ENCODE results near the gene CLDND1. TPM values are rescaled to one million over a fixed set of nuclear protein-coding genes. Genes with fewer than 3 reads are reported as not detected.
"Not testable (repeated sequence)": the region's sequence is repeated elsewhere in the genome, so short reads cannot be mapped to it uniquely, and the experiment has no call there.

Gene CLDND1
- total and polyA plus RNA-seq, 2 of the 4 experiments (the other 2 are of a cell fraction) = 75.8 to 78.3 TPM

GRCh38 chr3:98560911-98561310, 38.2 kb upstream of the CLDND1 start:
- no peak overlapping the region for H2AFZ ChIP-seq (replicated peaks; ENCODE audit: low read length, poor library complexity)
- no peak overlapping the region for H4K91ac ChIP-seq (ENCODE audit: insufficient read depth, low read depth, low read length)
- H4K8ac ChIP-seq (ENCODE audit: low read depth in 2 of 2, low read length in 2 of 2) = no peak overlapping the region
- DNase-seq (no peak), ATAC-seq (ENCODE audit: low read depth) (no peak)
- H2BK15ac ChIP-seq (ENCODE audit: low read depth, low read length) = no peak overlapping the region
- H2AK5ac ChIP-seq (ENCODE audit: low read depth, low read length) = no peak overlapping the region
- H2BK20ac ChIP-seq (ENCODE audit: low read depth, low read length) = no peak overlapping the region
- H3K9me1 ChIP-seq (ENCODE audit: insufficient read depth, low read length) = no peaks in the 10 kb centered on the region
- H3K9ac ChIP-seq (ENCODE audit: low read depth, low read length) = no peak overlapping the region
- intact Hi-C loops (cut with micrococcal nuclease) (no loop called here), in situ Hi-C loops (cut with MboI; ENCODE audit: low sequenced_read_pairs) (loop anchor here (25.0 kb wide), 1 partner anchor 224 kb away; no protein-coding TSS in a partner anchor), dilution Hi-C loops (cut with HindIII; ENCODE audit: low sequenced_read_pairs, unreplicated experiment) (no loop called here)
- H4K20me1 ChIP-seq (ENCODE audit: insufficient read depth, low read length) = no peaks in the 10 kb centered on the region
- ChIA-PET CTCF (no interaction called here), POLR2A (ENCODE audit: unreplicated experiment) (no interaction called here)
- H3K4me3 ChIP-seq (ENCODE audit: insufficient read depth, low read depth, low read length) = no peak overlapping the region
- no peak overlapping the region for H3K14ac ChIP-seq (replicated peaks; ENCODE audit: low read depth, low read length)
- no peak for TF ChIP-seq POLR2A (IDR thresholded peaks at IDR 0.05; ENCODE audit: low read depth, low read length)
- TF ChIP-seq RFX5 (IDR thresholded peaks at IDR 0.05; ENCODE audit: low read depth, low read length) = no peak
- TF ChIP-seq MAFK (IDR thresholded peaks at IDR 0.05; ENCODE audit: low read depth, low read length) = no peak
- TF ChIP-seq CHD1 (IDR thresholded peaks at IDR 0.05; ENCODE audit: low read depth, low read length) = no peak
- TF ChIP-seq SMC3 (IDR thresholded peaks at IDR 0.05; ENCODE audit: low read depth, low read length) = no peak
- no peak for TF ChIP-seq NFE2L2 (IDR thresholded peaks at IDR 0.05; ENCODE audit: low read depth, low read length)
- no peak for TF ChIP-seq RCOR1 (IDR thresholded peaks at IDR 0.05; ENCODE audit: insufficient replicate concordance, low read length)
- no peak for TF ChIP-seq BHLHE40 (IDR thresholded peaks at IDR 0.05; ENCODE audit: low read depth, low read length)
- no peak for TF ChIP-seq MAZ (IDR thresholded peaks at IDR 0.05; ENCODE audit: borderline replicate concordance, low read depth, low read length)
- no peak for TF ChIP-seq RAD21 (IDR thresholded peaks at IDR 0.05; ENCODE audit: low read length)
- H3K4me2 ChIP-seq (ENCODE audit: low read depth, low read length) = no peak overlapping the region
- H3K56ac ChIP-seq (ENCODE audit: extremely low read depth, insufficient read depth, low read length) = no peak overlapping the region
- H3K4me1 ChIP-seq (ENCODE audit: control insufficient read depth, insufficient read depth, low read length) = no peaks in the 10 kb centered on the region; the same call in 1 of the 2 replicates
- no peaks in the 10 kb centered on the region for H3K79me1 ChIP-seq (ENCODE audit: low read depth in 1 of 2, low read length in 2 of 2)
- H2BK5ac ChIP-seq (ENCODE audit: low read depth, low read length, poor library complexity, severe bottlenecking) = no peak overlapping the region
- H3K23ac ChIP-seq (ENCODE audit: low read depth, low read length) = no peak overlapping the region
- no TSS peak for BruUV-seq (replicated peaks)
- H3K36me3 ChIP-seq (ENCODE audit: control insufficient read depth, insufficient read depth, low read length) = no peaks in the 10 kb centered on the region
- H3K9me3 ChIP-seq (ENCODE audit: control insufficient read depth, insufficient read depth, low read length) = no peaks in the 10 kb centered on the region
- H3K4ac ChIP-seq (ENCODE audit: low read depth, low read length) = no peak overlapping the region
- H2AK9ac ChIP-seq (replicated peaks; ENCODE audit: low read depth, low read length, poor library complexity) = no peak overlapping the region
- H3K27me3 ChIP-seq (ENCODE audit: control insufficient read depth, insufficient read depth, low read length) = peaks cover 6% of the 10 kb centered on the region
- no peak overlapping the region for H2BK120ac ChIP-seq (ENCODE audit: low read depth, low read length)
- WGBS, 2 experiments (ENCODE audit: extremely low coverage in 2 of 2, insufficient read length in 1 of 2) = no CpG with 5 or more reads among the region's 2 CpGs
- H3K27ac ChIP-seq (ENCODE audit: insufficient read depth, low read length) = no peak overlapping the region
- H3K18ac ChIP-seq (ENCODE audit: low read depth, low read length) = no peak overlapping the region
- H4K5ac ChIP-seq (ENCODE audit: low read depth, low read length) = no peak overlapping the region

- WGBS, 2 experiments (ENCODE audit: extremely low coverage in 2 of 2, insufficient read length in 1 of 2) = no CpG with 5 or more reads among the region's 2 CpGs
Observed at GRCh38 chr3:98559769-98560168, 37.1 kb upstream of the CLDND1 start.

More at GRCh38 chr3:98559769-98560168, 37.1 kb upstream of the CLDND1 start:
- H3K27ac ChIP-seq (ENCODE audit: insufficient read depth, low read length); intact Hi-C loops (cut with micrococcal nuclease); H3K18ac ChIP-seq (ENCODE audit: low read depth, low read length); H2BK120ac ChIP-seq (ENCODE audit: low read depth, low read length); BruUV-seq (replicated peaks); H2AFZ ChIP-seq (replicated peaks; ENCODE audit: low read length, poor library complexity); H3K36me3 ChIP-seq (ENCODE audit: control insufficient read depth, insufficient read depth, low read length); dilution Hi-C loops (cut with HindIII; ENCODE audit: low sequenced_read_pairs, unreplicated experiment); H3K9me1 ChIP-seq (ENCODE audit: insufficient read depth, low read length); H3K23ac ChIP-seq (ENCODE audit: low read depth, low read length); DNase-seq; H4K91ac ChIP-seq (ENCODE audit: insufficient read depth, low read depth, low read length); H3K79me1 ChIP-seq (ENCODE audit: low read depth in 1 of 2, low read length in 2 of 2); H3K14ac ChIP-seq (replicated peaks; ENCODE audit: low read depth, low read length); H4K8ac ChIP-seq (ENCODE audit: low read depth in 2 of 2, low read length in 2 of 2); POLR2A ChIA-PET (ENCODE audit: unreplicated experiment); H3K9ac ChIP-seq (ENCODE audit: low read depth, low read length); H2AK9ac ChIP-seq (replicated peaks; ENCODE audit: low read depth, low read length, poor library complexity); H2BK5ac ChIP-seq (ENCODE audit: low read depth, low read length, poor library complexity, severe bottlenecking); H3K9me3 ChIP-seq (ENCODE audit: control insufficient read depth, insufficient read depth, low read length); ATAC-seq (ENCODE audit: low read depth); H3K56ac ChIP-seq (ENCODE audit: extremely low read depth, insufficient read depth, low read length); H3K4ac ChIP-seq (ENCODE audit: low read depth, low read length); H3K4me1 ChIP-seq (ENCODE audit: control insufficient read depth, insufficient read depth, low read length); H4K5ac ChIP-seq (ENCODE audit: low read depth, low read length); H3K27me3 ChIP-seq (ENCODE audit: control insufficient read depth, insufficient read depth, low read length); H3K4me2 ChIP-seq (ENCODE audit: low read depth, low read length); H2AK5ac ChIP-seq (ENCODE audit: low read depth, low read length); H2BK20ac ChIP-seq (ENCODE audit: low read depth, low read length); H4K20me1 ChIP-seq (ENCODE audit: insufficient read depth, low read length); H2BK15ac ChIP-seq (ENCODE audit: low read depth, low read length); H3K4me3 ChIP-seq (ENCODE audit: insufficient read depth, low read depth, low read length): not testable (repeated sequence)
- CTCF ChIA-PET = interaction anchor here (0.7 kb wide), 1 partner anchor 53 kb away, joined by 3 read pairs; no protein-coding TSS in a partner anchor
- in situ Hi-C loops (cut with MboI; ENCODE audit: low sequenced_read_pairs) = loop anchor here (25.0 kb wide), 1 partner anchor 222 kb away; no protein-coding TSS in a partner anchor

Measured in IMR-90 (cell line).